Measurements from ENCODE around the gene RBM38.

DNA sequence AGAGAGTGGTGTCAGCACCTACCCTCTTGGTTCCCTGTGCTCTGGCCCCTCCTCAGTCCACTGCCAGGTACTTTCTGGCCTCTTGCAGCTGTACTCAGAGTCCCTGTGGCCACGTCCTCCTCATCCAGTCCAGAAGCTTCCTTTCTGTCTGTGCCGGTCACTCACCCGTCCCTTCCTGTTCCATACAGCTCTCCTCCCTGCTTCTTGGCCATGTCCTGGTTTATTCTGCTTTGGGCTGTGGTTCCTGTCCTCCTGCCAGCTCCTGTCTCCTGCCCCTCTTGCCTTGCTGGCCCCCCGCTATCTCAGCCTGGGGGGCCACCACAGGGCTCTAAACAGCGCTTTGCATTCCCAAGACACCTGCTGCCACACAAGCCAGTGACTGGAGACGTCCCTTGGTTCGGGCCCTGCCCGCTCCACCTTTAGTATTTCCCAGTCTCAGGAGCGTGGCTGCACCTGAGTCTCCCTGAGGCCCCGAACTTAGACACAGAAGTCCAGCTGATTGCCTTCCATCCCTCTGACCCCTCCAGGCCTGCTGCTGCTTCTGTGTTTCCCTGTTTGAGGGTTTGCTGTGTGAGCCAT is 15.5 kb upstream of the RBM38 start:
- TF ChIP-seq, protein P1, sequence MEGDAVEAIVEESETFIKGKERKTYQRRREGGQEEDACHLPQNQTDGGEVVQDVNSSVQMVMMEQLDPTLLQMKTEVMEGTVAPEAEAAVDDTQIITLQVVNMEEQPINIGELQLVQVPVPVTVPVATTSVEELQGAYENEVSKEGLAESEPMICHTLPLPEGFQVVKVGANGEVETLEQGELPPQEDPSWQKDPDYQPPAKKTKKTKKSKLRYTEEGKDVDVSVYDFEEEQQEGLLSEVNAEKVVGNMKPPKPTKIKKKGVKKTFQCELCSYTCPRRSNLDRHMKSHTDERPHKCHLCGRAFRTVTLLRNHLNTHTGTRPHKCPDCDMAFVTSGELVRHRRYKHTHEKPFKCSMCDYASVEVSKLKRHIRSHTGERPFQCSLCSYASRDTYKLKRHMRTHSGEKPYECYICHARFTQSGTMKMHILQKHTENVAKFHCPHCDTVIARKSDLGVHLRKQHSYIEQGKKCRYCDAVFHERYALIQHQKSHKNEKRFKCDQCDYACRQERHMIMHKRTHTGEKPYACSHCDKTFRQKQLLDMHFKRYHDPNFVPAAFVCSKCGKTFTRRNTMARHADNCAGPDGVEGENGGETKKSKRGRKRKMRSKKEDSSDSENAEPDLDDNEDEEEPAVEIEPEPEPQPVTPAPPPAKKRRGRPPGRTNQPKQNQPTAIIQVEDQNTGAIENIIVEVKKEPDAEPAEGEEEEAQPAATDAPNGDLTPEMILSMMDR (IDR thresholded peaks at IDR 0.05), result no peak
- TF ChIP-seq POLR2A (IDR thresholded peaks at IDR 0.05), result no peak

Measured in thyroid gland (tissue), 4 donors.